Suprapubic skin (tissue), 4 donors: Measurements from ENCODE around the gene PTPN1. TPM values are rescaled to one million over a fixed set of nuclear protein-coding genes. Genes with fewer than 3 reads are reported as not detected.

Experiments
- DNase-seq, 2 donors: peaks; one replicate each; pipeline ENCODE4 v3.0.0-alpha.2; 2019; ENCODE audit warnings: low spot score in 2 of 2
- H3K27ac ChIP-seq: fragments of 200-600 bp; sonication (generic); one replicate; pipeline ENCODE4 v1.5.1; 2019
- H3K27me3 ChIP-seq: fragments of 200-600 bp; sonication (generic); one replicate; pipeline ENCODE4 v1.5.1; 2019
- H3K36me3 ChIP-seq: fragments of 200-600 bp; sonication (generic); one replicate; pipeline ENCODE4 v1.5.1; 2019
- H3K4me1 ChIP-seq: fragments of 200-600 bp; sonication (generic); one replicate; pipeline ENCODE4 v1.5.1; 2019
- H3K4me3 ChIP-seq: fragments of 200-600 bp; sonication (generic); one replicate; pipeline ENCODE4 v1.5.1; 2019; ENCODE audit warnings: mild to moderate bottlenecking
- H3K9me3 ChIP-seq: fragments of 200-600 bp; sonication (generic); one replicate; pipeline ENCODE4 v1.5.1; 2019
- CTCF ChIP-seq, 2 donors: fragments of 200-600 bp in 1 of 2; fragments of 450-650 bp in 1 of 2; sonication (generic) in 1 of 2; IDR thresholded peaks; one replicate each; pipeline ENCODE4 v1.5.1; 2016 to 2019; ENCODE audit warnings: antibody characterized with exemption in 2 of 2, mild to moderate bottlenecking in 1 of 2, moderate library complexity in 1 of 2
- EP300 ChIP-seq: sonication (generic); formaldehyde crosslinking; IDR thresholded peaks from one replicate; pipeline ENCODE4 v1.6.1; 2017; ENCODE audit warnings: antibody characterized with exemption
- POLR2A ChIP-seq, 2 donors: fragments of 450-650 bp; IDR thresholded peaks; one replicate each; pipeline ENCODE4 v1.6.1; 2017; ENCODE audit warnings: antibody characterized with exemption in 2 of 2, mild to moderate bottlenecking in 2 of 2, moderate library complexity in 2 of 2
- POLR2AphosphoS5 ChIP-seq, 3 donors: sonication (generic); formaldehyde crosslinking; IDR thresholded peaks; one replicate each; pipeline ENCODE4 v1.6.1; 2017; ENCODE audit warnings: antibody characterized with exemption in 3 of 3
- WGBS: methylation state at CpG from one replicate; pipeline ENCODE4 v1.1.5; 2018; 5-methylcytosine and 5-hydroxymethylcytosine counted together
- total RNA-seq, 4 donors: library from RNA; depleted of rRNA; stranded (reverse); fragments of >200 nt; gene quantifications; one replicate each; pipeline ENCODE4 v1.1.0, GENCODE V29; 2016

The PTPN1 gene
- total RNA-seq, 4 donors from 2014 or later, result 33.4 to 40.9 (median 36.2) TPM

GRCh38 chr20:50518270-50518721 lies 8.1 kb downstream of the PTPN1 start:
- no peaks in the 10 kb centered on the region for H3K36me3 ChIP-seq
- no peak overlapping the region for H3K4me3 ChIP-seq
- TF ChIP-seq POLR2AphosphoS5 (IDR thresholded peaks at IDR 0.05) (no peak), POLR2A (IDR thresholded peaks at IDR 0.05) (no peak), CTCF (IDR thresholded peaks at IDR 0.05) (no peak), EP300 (no peak)
- H3K27ac ChIP-seq, result no peak overlapping the region
- no peaks in the 10 kb centered on the region for H3K9me3 ChIP-seq
- H3K27me3 ChIP-seq, result no peaks in the 10 kb centered on the region
- DNase-seq, result no peak
- peaks cover 91% of the 10 kb centered on the region for H3K4me1 ChIP-seq
- 34% methylated on average over 4 of the region's 4 CpGs for WGBS

GRCh38 chr20:50519036-50519762 lies 9.0 kb downstream of the PTPN1 start:
- peaks cover 87% of the 10 kb centered on the region for H3K4me1 ChIP-seq
- H3K27me3 ChIP-seq, result no peaks in the 10 kb centered on the region
- H3K36me3 ChIP-seq, result no peaks in the 10 kb centered on the region
- DNase-seq, result no peak
- 34% methylated on average over 5 of the region's 5 CpGs for WGBS
- TF ChIP-seq CTCF (IDR thresholded peaks at IDR 0.05), result no peak
- TF ChIP-seq EP300, result no peak
- no peak for TF ChIP-seq POLR2AphosphoS5 (IDR thresholded peaks at IDR 0.05)
- TF ChIP-seq POLR2A (IDR thresholded peaks at IDR 0.05), result no peak
- H3K4me3 ChIP-seq, result no peak overlapping the region
- peak overlapping the region; percentile 24 for H3K27ac ChIP-seq
- H3K9me3 ChIP-seq, result no peaks in the 10 kb centered on the region

- Histone ChIP-seq H3K27ac (no peak overlapping the region), H3K27me3 (no peaks in the 10 kb centered on the region), H3K4me3 (no peak overlapping the region), H3K4me1 (peaks cover 75% of the 10 kb centered on the region), H3K9me3 (no peaks in the 10 kb centered on the region), H3K36me3 (no peaks in the 10 kb centered on the region)
- 75% methylated on average over 7 of the region's 7 CpGs for WGBS
- no peak for DNase-seq
- TF ChIP-seq POLR2AphosphoS5 (IDR thresholded peaks at IDR 0.05) (no peak), CTCF (IDR thresholded peaks at IDR 0.05) (no peak), POLR2A (IDR thresholded peaks at IDR 0.05) (no peak), EP300 (no peak)
Observed at GRCh38 chr20:50520222-50520880, 10.2 kb downstream of the PTPN1 start.

- H3K9me3 ChIP-seq, result no peaks in the 10 kb centered on the region
- no peak overlapping the region for H3K27ac ChIP-seq
- no peak for DNase-seq
- no peak for TF ChIP-seq POLR2A (IDR thresholded peaks at IDR 0.05)
- TF ChIP-seq POLR2AphosphoS5 (IDR thresholded peaks at IDR 0.05), result no peak
- no peak for TF ChIP-seq CTCF (IDR thresholded peaks at IDR 0.05)
- no peak for TF ChIP-seq EP300
- no peaks in the 10 kb centered on the region for H3K36me3 ChIP-seq
- 94% methylated on average over 7 of the region's 7 CpGs for WGBS
- peaks cover 71% of the 10 kb centered on the region for H3K4me1 ChIP-seq
- H3K27me3 ChIP-seq, result no peaks in the 10 kb centered on the region
- no peak overlapping the region for H3K4me3 ChIP-seq
Observed at GRCh38 chr20:50521221-50522052, 11.3 kb downstream of the PTPN1 start.
